HepG2 (cell line): Measurements from ENCODE around the gene CEP97. TPM values are rescaled to one million over a fixed set of nuclear protein-coding genes. Genes with fewer than 3 reads are reported as not detected.
A peak's percentile ranks its signal among the peaks of the same experiment; 100 is the strongest.

Experiments
- ATAC-seq: fragments of 200-7000 bp; cut with Tn5 transposase; 3 replicates; pipeline ENCODE4 v1.9.1; 2020; ENCODE audit warnings: mild to moderate bottlenecking, moderate library complexity
- BruUV-seq: library from RNA; stranded (reverse); fragments of 400-500 nt; replicated peaks from 2 replicates; lab custom pipeline; 2021; lab: Mats Ljungman, UMichigan
- CTCF ChIA-PET: fragments of 300-600 bp; formaldehyde crosslinking; extraction: SDS; loops from one replicate; lab custom pipeline; 2021; ENCODE audit warnings: low total read pairs, inconsistent platforms, low intra/inter-chr PET ratio; lab: Yijun Ruan, JAX
- POLR2A ChIA-PET: fragments of 350-600 bp; sonication (Branson Sonifier 250); formaldehyde crosslinking; loops from one replicate; lab custom pipeline; 2020; ENCODE audit warnings: antibody characterized with exemption, inconsistent platforms; lab: Yijun Ruan, JAX
- DNase-seq: peaks from one replicate; pipeline ENCODE4 v3.0.0-alpha.2; 2015; ENCODE audit warnings: low spot score
- FAIRE-seq: peaks from 3 replicates; lab custom pipeline; 2011; peaks lifted over from hg19 to GRCh38; lab: Jason Lieb, UNC
- H2AFZ ChIP-seq: one replicate; pipeline ENCODE4 v1.6.1; 2011; ENCODE audit warnings: low read length, inconsistent platforms
- H3K27ac ChIP-seq: fragments of 300-600 bp; 3 replicates; pipeline ENCODE4 v1.8.0; 2011; ENCODE audit warnings: mixed run types, mild to moderate bottlenecking, mixed read lengths, low read length, inconsistent platforms; ENCODE audit not compliant: insufficient read depth; ENCODE audit errors: extremely low read length
- H3K27me3 ChIP-seq, 2 experiments: fragments of 200-600 bp in 1 of 2; 2 replicates in 1 of 2; 3 replicates in 1 of 2; pipeline versions ENCODE4 v1.6.0 to v1.8.0; 2011; ENCODE audit warnings: low read length in 2 of 2, mild to moderate bottlenecking in 2 of 2, moderate library complexity in 2 of 2, inconsistent platforms in 1 of 2; ENCODE audit not compliant: insufficient read depth in 2 of 2, control insufficient read depth in 1 of 2
- H3K36me3 ChIP-seq, 2 experiments: fragments of 200-600 bp in 1 of 2; replicated peaks in 1 of 2; 2 replicates in 1 of 2; 3 replicates in 1 of 2; pipeline versions ENCODE4 v1.5.1 to v1.8.0; 2011; ENCODE audit warnings: low read length in 2 of 2, inconsistent platforms in 1 of 2; ENCODE audit not compliant: insufficient read depth in 2 of 2, control insufficient read depth in 1 of 2
- H3K4me1 ChIP-seq: 2 replicates; pipeline ENCODE4 v1.5.1; 2012; ENCODE audit warnings: low read length, inconsistent platforms; ENCODE audit not compliant: insufficient read depth
- H3K4me2 ChIP-seq: 2 replicates; pipeline ENCODE4 v1.6.0; 2011; ENCODE audit warnings: low read depth, low read length, inconsistent platforms
- H3K4me3 ChIP-seq, 3 experiments: fragments of 200-600 bp in 1 of 3; sonication (generic), shearing (Covaris generic) in 1 of 3; replicated peaks in 1 of 3; 2 replicates each; pipeline ENCODE4 v1.5.1; 2011 to 2016; ENCODE audit warnings: low read length in 3 of 3, inconsistent platforms in 2 of 3, low read depth in 2 of 3, mild to moderate bottlenecking in 2 of 3, control low read depth in 1 of 3, mixed read lengths in 1 of 3; ENCODE audit not compliant: insufficient read depth in 1 of 3
- H3K79me2 ChIP-seq: one replicate; pipeline ENCODE4 v1.6.1; 2011; ENCODE audit warnings: low read length, inconsistent platforms; ENCODE audit not compliant: insufficient read depth
- H3K9ac ChIP-seq: 2 replicates; pipeline ENCODE4 v1.6.0; 2011; ENCODE audit warnings: mild to moderate bottlenecking, low read depth, low read length, inconsistent platforms; ENCODE audit not compliant: insufficient read depth
- H3K9me3 ChIP-seq: 2 replicates; pipeline ENCODE4 v1.5.1; 2012; ENCODE audit warnings: mild to moderate bottlenecking, low read length
- H4K20me1 ChIP-seq: 2 replicates; pipeline ENCODE4 v1.6.0; 2011; ENCODE audit warnings: inconsistent platforms, mild to moderate bottlenecking, low read length, moderate library complexity; ENCODE audit not compliant: insufficient read depth
- ATM ChIP-seq: fragments of 450-650 bp; IDR thresholded peaks from 2 replicates; pipeline ENCODE4 v1.7.1; 2017; ENCODE audit warnings: mild to moderate bottlenecking, borderline replicate concordance
- BATF2 ChIP-seq: sonication (generic); formaldehyde crosslinking; IDR thresholded peaks from 2 replicates; pipeline ENCODE4 v1.8.0; 2022; ENCODE audit warnings: mild to moderate bottlenecking, missing genetic modification reagents, moderate library complexity
- CHCHD3 ChIP-seq: sonication (generic); formaldehyde crosslinking; IDR thresholded peaks from 2 replicates; pipeline ENCODE4 v1.8.0; 2022; ENCODE audit warnings: mild to moderate bottlenecking, missing genetic modification reagents, moderate library complexity
- ETV6 ChIP-seq: sonication (generic); formaldehyde crosslinking; conservative IDR thresholded peaks from 2 replicates; pipeline ENCODE4 v1.4.0; 2020; ENCODE audit warnings: missing genetic modification reagents
- NFE2 ChIP-seq: sonication (generic); formaldehyde crosslinking; IDR thresholded peaks from 2 replicates; pipeline ENCODE4 v1.4.0; 2020; ENCODE audit warnings: missing genetic modification reagents
- RBFOX2 ChIP-seq: fragments of 200-400 bp; formaldehyde crosslinking; IDR thresholded peaks from 2 replicates; pipeline ENCODE4 v1.6.1; 2017; ENCODE audit warnings: low read depth, mild to moderate bottlenecking, low read length
- ZBTB38 ChIP-seq: sonication (generic); formaldehyde crosslinking; IDR thresholded peaks from 2 replicates; pipeline ENCODE4 v1.5.1; 2020; ENCODE audit warnings: mild to moderate bottlenecking, missing genetic modification reagents
- ZBTB7A ChIP-seq: sonication (generic); formaldehyde crosslinking; IDR thresholded peaks from 2 replicates; pipeline ENCODE4 v1.8.0; 2022; ENCODE audit warnings: mild to moderate bottlenecking, missing genetic modification reagents
- ZFP36L1 ChIP-seq: sonication (generic); formaldehyde crosslinking; IDR thresholded peaks from 2 replicates; pipeline ENCODE4 v1.8.0; 2022; ENCODE audit warnings: mild to moderate bottlenecking, missing genetic modification reagents, moderate library complexity
- ZFP82 ChIP-seq: sonication (generic); formaldehyde crosslinking; IDR thresholded peaks from 2 replicates; pipeline ENCODE4 v1.5.1; 2020; ENCODE audit warnings: mild to moderate bottlenecking, missing genetic modification reagents, borderline replicate concordance
- ZFY ChIP-seq: sonication (generic); formaldehyde crosslinking; IDR thresholded peaks from 2 replicates; pipeline ENCODE4 v1.4.0; 2020; ENCODE audit warnings: missing genetic modification reagents
- ZHX1 ChIP-seq: sonication (generic); formaldehyde crosslinking; IDR thresholded peaks from 2 replicates; pipeline ENCODE4 v1.8.1; 2022; ENCODE audit warnings: low read depth, mild to moderate bottlenecking, missing genetic modification reagents
- ZNF331 ChIP-seq: sonication (generic); formaldehyde crosslinking; IDR thresholded peaks from 2 replicates; pipeline ENCODE4 v1.4.0; 2020; ENCODE audit warnings: missing genetic modification reagents
- ZNF543 ChIP-seq: sonication (generic); formaldehyde crosslinking; IDR thresholded peaks from 2 replicates; pipeline ENCODE4 v1.4.0; 2020; ENCODE audit warnings: mild to moderate bottlenecking, missing genetic modification reagents
- ZNF569 ChIP-seq: sonication (generic); formaldehyde crosslinking; IDR thresholded peaks from 2 replicates; pipeline ENCODE4 v1.5.0; 2020; ENCODE audit warnings: mild to moderate bottlenecking, missing genetic modification reagents, moderate library complexity, borderline replicate concordance
- ZSCAN25 ChIP-seq: sonication (generic); formaldehyde crosslinking; IDR thresholded peaks from 2 replicates; pipeline ENCODE4 v1.8.0; 2022; ENCODE audit warnings: mild to moderate bottlenecking, missing genetic modification reagents
- WGBS: methylation state at CpG from one replicate; pipeline ENCODE4 v1.1.6; 2017; ENCODE audit warnings: low lambda C conversion rate; 5-methylcytosine and 5-hydroxymethylcytosine counted together
- in situ Hi-C: cut with HindIII; loops from 2 replicates; pipeline ENCODE4 v1.10.0; 2017; ENCODE audit warnings: low pct_unique_long_range_greater_than_20kb; ENCODE audit not compliant: extremely low pct_ligation_motif_present
- intact Hi-C: fragments of 100-400 bp; cut with micrococcal nuclease; formaldehyde crosslinking; loops from one replicate; pipeline ENCODE4 v1.10.0; 2022; ENCODE audit not compliant: unreplicated experiment
- polyA plus RNA-seq, 8 experiments: library from polyadenylated mRNA; depleted of rRNA in 3 of 8; stranded (reverse) in 7 of 8; unstranded in 1 of 8; fragments of >200 nt; fragmentation: Illumina TruSeq in 4 of 8; extraction: Trizol in 4 of 8; gene quantifications; 2 replicates each; pipeline versions ENCODE4 v1.2.1 to v1.2.3, GENCODE V29; 2011 to 2016; ENCODE audit warnings: low read depth in 4 of 8, missing spikeins in 1 of 8, mixed read lengths in 1 of 8; ENCODE audit not compliant: insufficient read depth in 1 of 8
- total RNA-seq, 5 experiments: library from RNA; depleted of rRNA; stranded (reverse); fragments of >200 nt; fragmentation: Illumina TruSeq; extraction: Trizol; gene quantifications; 2 replicates each; pipeline ENCODE4 v1.2.3, GENCODE V29; 2016; ENCODE audit warnings: low read depth in 1 of 5

Gene CEP97
- total and polyA plus RNA-seq, 2 of the 13 experiments (the other 11 are each of a cell fraction or from before 2014, with no cell fraction given): 0.99 to 6.5 TPM

GRCh38 chr3:101685050-101685400, 39.4 kb upstream of the CEP97 start:
- peaks cover 0 to 4% of the 10 kb centered on the region in 2 experiments; a peak in 1 of 5 replicates for H3K27me3 ChIP-seq
- ChIA-PET CTCF (no interaction called here), POLR2A (interaction anchor here (0.8 to 4.3 kb wide), 6 partner anchors 8 to 136 kb away, joined by 3 to 106 read pairs (median 4); partner anchors contain the start of genes PCNP and ZBTB11)
- FAIRE-seq: no peak
- peak overlapping the region; percentile 99 for H3K9ac ChIP-seq
- no peak for TF ChIP-seq ZNF331 (CRISPR knock-in tag)
- TF ChIP-seq RBFOX2: peak; percentile 31; the same call in 1 of the 2 replicates
- in situ Hi-C loops (no loop called here), intact Hi-C loops (loop anchor here (2.0 to 5.0 kb wide), 2 partner anchors 92 to 112 kb away; partner anchors contain the start of gene NXPE3)
- H3K4me2 ChIP-seq: peak overlapping the region; percentile 88
- H2AFZ ChIP-seq: no peak overlapping the region
- ATAC-seq: no peak
- H3K27ac ChIP-seq: peak overlapping the region; percentile 85
- peaks cover 43% of the 10 kb centered on the region for H4K20me1 ChIP-seq
- no peak for DNase-seq
- peak overlapping the region; percentile 79 to 91 (median 91) for H3K4me3 ChIP-seq
- no peaks in the 10 kb centered on the region for H3K9me3 ChIP-seq
- peaks cover 33% of the 10 kb centered on the region for H3K79me2 ChIP-seq
- H3K36me3 ChIP-seq: peaks cover 9 to 35% of the 10 kb centered on the region in 2 experiments
- BruUV-seq: no TSS peak
- H3K4me1 ChIP-seq: peaks cover 50% of the 10 kb centered on the region

GRCh38 chr3:101685870-101686307, 38.5 kb upstream of the CEP97 start:
- Histone ChIP-seq H3K9ac (peak overlapping the region; percentile 99), H3K27me3 (peaks cover 0 to 4% of the 10 kb centered on the region in 2 experiments; a peak in 1 of 5 replicates), H3K27ac (peak overlapping the region; percentile 85), H3K36me3 (peaks cover 7 to 27% of the 10 kb centered on the region in 2 experiments), H3K9me3 (no peaks in the 10 kb centered on the region), H3K4me2 (peak overlapping the region; percentile 88), H3K79me2 (peaks cover 33% of the 10 kb centered on the region), H2AFZ (no peak overlapping the region), H3K4me3 (peak overlapping the region; percentile 79 to 91 (median 91)), H3K4me1 (peaks cover 50% of the 10 kb centered on the region), H4K20me1 (peaks cover 43% of the 10 kb centered on the region)
- ChIA-PET CTCF (no interaction called here), POLR2A (interaction anchor here (0.8 to 4.3 kb wide), 9 partner anchors 9 to 1193 kb away, joined by 3 to 106 read pairs (median 6); partner anchors contain the start of genes CEP97, PCNP, TMEM45A and TRMT10C)
- TSS peak; percentile 82 for BruUV-seq
- 1% methylated on average over 9 of the region's 11 CpGs for WGBS
- no peak for FAIRE-seq
- peak; percentile 11 for DNase-seq
- peak; percentile 16 for ATAC-seq
- intact Hi-C loops (loop anchor here (1.0 to 5.0 kb wide), 4 partner anchors 9 to 113 kb away; partner anchors contain the start of genes CEP97, NXPE3 and ZBTB11), in situ Hi-C loops (no loop called here)
- TF ChIP-seq BATF2 (CRISPR knock-in tag) (no peak), ETV6 (CRISPR knock-in tag) (no peak), ZBTB38 (CRISPR knock-in tag) (no peak), NFE2 (CRISPR knock-in tag) (0 out of 2 replicates have a peak, but pooled peaks have one; percentile 8), CHCHD3 (no peak), ZSCAN25 (CRISPR knock-in tag) (peak; percentile 1; the same call in 1 of the 2 replicates), ATM (no peak), ZFP82 (CRISPR knock-in tag) (peak; percentile 13; the same call in 1 of the 2 replicates), ZNF569 (CRISPR knock-in tag) (no peak), ZNF543 (0 out of 2 replicates have a peak, but pooled peaks have one; percentile 0), ZFP36L1 (0 out of 2 replicates have a peak, but pooled peaks have one; percentile 26), ZBTB7A (CRISPR knock-in tag) (no peak), ZHX1 (CRISPR knock-in tag) (no peak), ZFY (CRISPR knock-in tag) (no peak)
